Measurements from ENCODE around the gene FAM13A.

- TF ChIP-seq CTCF (IDR thresholded peaks at IDR 0.05) = no peak
- TF ChIP-seq POLR2A (IDR thresholded peaks at IDR 0.05) = no peak
These were observed 145.5 kb downstream of the FAM13A start for GRCh38 chr4:88911246-88912212.
